ENCODE data around the gene BANF2. TPM values are rescaled to one million over a fixed set of nuclear protein-coding genes. Genes with fewer than 3 reads are reported as not detected.

The BANF2 gene
- total and polyA plus RNA-seq, 2 of the 13 experiments (the other 11 are each of a cell fraction or from before 2014, with no cell fraction given): 0.35 TPM; not detected in 1

GRCh38 chr20:17675519-17676377 is 24.0 kb upstream of the BANF2 start (continued):
- TF ChIP-seq ZNF687 (CRISPR knock-in tag; IDR thresholded peaks at IDR 0.05): peak; percentile 30
- TF ChIP-seq, protein P1, sequence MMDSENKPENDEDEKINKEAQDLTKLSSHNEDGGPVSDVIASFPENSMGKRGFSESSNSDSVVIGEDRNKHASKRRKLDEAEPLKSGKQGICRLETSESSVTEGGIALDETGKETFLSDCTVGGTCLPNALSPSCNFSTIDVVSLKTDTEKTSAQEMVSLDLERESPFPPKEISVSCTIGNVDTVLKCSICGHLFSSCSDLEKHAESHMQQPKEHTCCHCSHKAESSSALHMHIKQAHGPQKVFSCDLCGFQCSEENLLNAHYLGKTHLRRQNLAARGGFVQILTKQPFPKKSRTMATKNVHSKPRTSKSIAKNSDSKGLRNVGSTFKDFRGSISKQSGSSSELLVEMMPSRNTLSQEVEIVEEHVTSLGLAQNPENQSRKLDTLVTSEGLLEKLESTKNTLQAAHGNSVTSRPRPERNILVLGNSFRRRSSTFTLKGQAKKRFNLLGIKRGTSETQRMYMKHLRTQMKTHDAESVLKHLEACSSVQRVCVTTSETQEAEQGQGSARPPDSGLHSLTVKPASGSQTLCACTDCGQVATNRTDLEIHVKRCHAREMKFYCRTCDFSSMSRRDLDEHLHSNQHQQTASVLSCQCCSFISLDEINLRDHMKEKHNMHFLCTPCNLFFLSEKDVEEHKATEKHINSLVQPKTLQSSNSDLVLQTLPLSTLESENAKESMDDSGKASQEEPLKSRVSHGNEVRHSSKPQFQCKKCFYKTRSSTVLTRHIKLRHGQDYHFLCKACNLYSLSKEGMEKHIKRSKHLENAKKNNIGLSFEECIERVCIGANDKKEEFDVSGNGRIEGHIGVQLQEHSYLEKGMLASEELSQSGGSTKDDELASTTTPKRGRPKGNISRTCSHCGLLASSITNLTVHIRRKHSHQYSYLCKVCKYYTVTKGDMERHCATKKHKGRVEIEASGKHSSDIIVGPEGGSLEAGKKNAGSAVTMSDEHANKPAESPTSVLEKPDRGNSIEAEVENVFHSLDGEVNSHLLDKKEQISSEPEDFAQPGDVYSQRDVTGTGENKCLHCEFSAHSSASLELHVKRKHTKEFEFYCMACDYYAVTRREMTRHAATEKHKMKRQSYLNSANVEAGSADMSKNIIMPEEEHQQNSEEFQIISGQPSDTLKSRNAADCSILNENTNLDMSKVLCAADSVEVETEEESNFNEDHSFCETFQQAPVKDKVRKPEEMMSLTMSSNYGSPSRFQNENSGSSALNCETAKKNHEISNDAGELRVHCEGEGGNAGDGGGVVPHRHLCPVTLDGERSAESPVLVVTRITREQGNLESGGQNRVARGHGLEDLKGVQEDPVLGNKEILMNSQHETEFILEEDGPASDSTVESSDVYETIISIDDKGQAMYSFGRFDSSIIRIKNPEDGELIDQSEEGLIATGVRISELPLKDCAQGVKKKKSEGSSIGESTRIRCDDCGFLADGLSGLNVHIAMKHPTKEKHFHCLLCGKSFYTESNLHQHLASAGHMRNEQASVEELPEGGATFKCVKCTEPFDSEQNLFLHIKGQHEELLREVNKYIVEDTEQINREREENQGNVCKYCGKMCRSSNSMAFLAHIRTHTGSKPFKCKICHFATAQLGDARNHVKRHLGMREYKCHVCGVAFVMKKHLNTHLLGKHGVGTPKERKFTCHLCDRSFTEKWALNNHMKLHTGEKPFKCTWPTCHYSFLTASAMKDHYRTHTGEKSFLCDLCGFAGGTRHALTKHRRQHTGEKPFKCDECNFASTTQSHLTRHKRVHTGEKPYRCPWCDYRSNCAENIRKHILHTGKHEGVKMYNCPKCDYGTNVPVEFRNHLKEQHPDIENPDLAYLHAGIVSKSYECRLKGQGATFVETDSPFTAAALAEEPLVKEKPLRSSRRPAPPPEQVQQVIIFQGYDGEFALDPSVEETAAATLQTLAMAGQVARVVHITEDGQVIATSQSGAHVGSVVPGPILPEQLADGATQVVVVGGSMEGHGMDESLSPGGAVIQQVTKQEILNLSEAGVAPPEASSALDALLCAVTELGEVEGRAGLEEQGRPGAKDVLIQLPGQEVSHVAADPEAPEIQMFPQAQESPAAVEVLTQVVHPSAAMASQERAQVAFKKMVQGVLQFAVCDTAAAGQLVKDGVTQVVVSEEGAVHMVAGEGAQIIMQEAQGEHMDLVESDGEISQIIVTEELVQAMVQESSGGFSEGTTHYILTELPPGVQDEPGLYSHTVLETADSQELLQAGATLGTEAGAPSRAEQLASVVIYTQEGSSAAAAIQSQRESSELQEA (CRISPR knock-in tag; IDR thresholded peaks at IDR 0.05; ENCODE audit: not compliant biosample characterization): peak; percentile 40
- no peak for TF ChIP-seq SIN3A (IDR thresholded peaks at IDR 0.05; ENCODE audit: borderline replicate concordance, low read depth, low read length)
- peak; percentile 86 for TF ChIP-seq CEBPB (IDR thresholded peaks at IDR 0.05; ENCODE audit: borderline replicate concordance, low read depth, low read length)
- peak; percentile 55; the same call in 1 of the 2 replicates for TF ChIP-seq CEBPG (CRISPR knock-in tag; IDR thresholded peaks at IDR 0.05)
- no peak for TF ChIP-seq SRSF1 (optimal IDR thresholded peaks at IDR 0.05; ENCODE audit: low read depth, low read length)
- peak; percentile 29; the same call in 1 of the 2 replicates for TF ChIP-seq ZNF430 (CRISPR knock-in tag; IDR thresholded peaks at IDR 0.05)
- no peak for TF ChIP-seq ZNF781 (CRISPR knock-in tag; IDR thresholded peaks at IDR 0.05; ENCODE audit: borderline replicate concordance, not compliant biosample characterization)
- TF ChIP-seq, protein P2, sequence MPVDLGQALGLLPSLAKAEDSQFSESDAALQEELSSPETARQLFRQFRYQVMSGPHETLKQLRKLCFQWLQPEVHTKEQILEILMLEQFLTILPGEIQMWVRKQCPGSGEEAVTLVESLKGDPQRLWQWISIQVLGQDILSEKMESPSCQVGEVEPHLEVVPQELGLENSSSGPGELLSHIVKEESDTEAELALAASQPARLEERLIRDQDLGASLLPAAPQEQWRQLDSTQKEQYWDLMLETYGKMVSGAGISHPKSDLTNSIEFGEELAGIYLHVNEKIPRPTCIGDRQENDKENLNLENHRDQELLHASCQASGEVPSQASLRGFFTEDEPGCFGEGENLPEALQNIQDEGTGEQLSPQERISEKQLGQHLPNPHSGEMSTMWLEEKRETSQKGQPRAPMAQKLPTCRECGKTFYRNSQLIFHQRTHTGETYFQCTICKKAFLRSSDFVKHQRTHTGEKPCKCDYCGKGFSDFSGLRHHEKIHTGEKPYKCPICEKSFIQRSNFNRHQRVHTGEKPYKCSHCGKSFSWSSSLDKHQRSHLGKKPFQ (CRISPR knock-in tag; IDR thresholded peaks at IDR 0.05; ENCODE audit: insufficient replicate concordance): no peak
- TF ChIP-seq KMT2B (CRISPR knock-in tag; IDR thresholded peaks at IDR 0.05): no peak
- TF ChIP-seq ZNF891 (CRISPR knock-in tag; IDR thresholded peaks at IDR 0.05): peak; percentile 61; the same call in 1 of the 2 replicates
- 0 out of 2 replicates have a peak, but pooled peaks have one; percentile 23 for TF ChIP-seq SPEN (CRISPR knock-in tag; IDR thresholded peaks at IDR 0.05; ENCODE audit: low read depth)
- no peak for TF ChIP-seq TAF1 (CRISPR knock-in tag; IDR thresholded peaks at IDR 0.05)

All from HepG2 (cell line).